A549 (cell line): ENCODE measurements around the gene ITM2C. TPM values are rescaled to one million over a fixed set of nuclear protein-coding genes. Genes with fewer than 3 reads are reported as not detected.

Experiments
- ATAC-seq, 2 experiments: fragments of 200-7000 bp in 1 of 2; fragments of >200 bp in 1 of 2; cut with Nextera tagmentation in 1 of 2; cut with Tn5 transposase in 1 of 2; 3 replicates each; pipeline versions ENCODE4 v1.8.0 to v1.9.1; 2018 to 2020; ENCODE audit warnings: mild to moderate bottlenecking in 1 of 2, moderate library complexity in 1 of 2
- CTCF ChIA-PET: fragments of 300-600 bp; sonication (Branson Sonifier 250); formaldehyde crosslinking; extraction: SDS; loops from one replicate; lab custom pipeline; 2021; ENCODE audit warnings: antibody characterized with exemption, inconsistent platforms; lab: Yijun Ruan, JAX
- POLR2A ChIA-PET: fragments of 350-600 bp; formaldehyde crosslinking; extraction: SDS; loops from one replicate; lab custom pipeline; 2021; ENCODE audit warnings: antibody characterized with exemption, inconsistent platforms; lab: Yijun Ruan, JAX
- DNase-seq, 2 experiments: peaks; one replicate each; pipeline versions ENCODE4 v3.0.0 to v3.0.0-alpha.2; 2011 to 2016; ENCODE audit warnings: low read depth in 1 of 2, low spot score in 1 of 2
- FAIRE-seq: peaks from 2 replicates; lab custom pipeline; 2011; peaks lifted over from hg19 to GRCh38; lab: Jason Lieb, UNC
- H3K27ac ChIP-seq, 2 experiments: fragments of >200 bp; sonication (Bioruptor Twin); formaldehyde crosslinking; 3 replicates each; pipeline ENCODE4 v1.5.1; 2016 to 2017
- H3K4me1 ChIP-seq: fragments of >200 bp; sonication (Bioruptor Twin); formaldehyde crosslinking; 3 replicates; pipeline ENCODE4 v1.6.1; 2016
- H3K4me2 ChIP-seq: fragments of >200 bp; sonication (Bioruptor Twin); formaldehyde crosslinking; 3 replicates; pipeline ENCODE4 v1.6.1; 2016
- H3K4me3 ChIP-seq: fragments of >200 bp; sonication (Bioruptor Twin); formaldehyde crosslinking; 3 replicates; pipeline ENCODE4 v1.5.1; 2016
- H3K9me3 ChIP-seq: fragments of >200 bp; sonication (Bioruptor Twin); formaldehyde crosslinking; 3 replicates; pipeline ENCODE4 v1.6.1; 2016
- ATOH8 ChIP-seq: fragments of 250-450 bp; sonication (Bioruptor Pico); IDR thresholded peaks from 2 replicates; pipeline ENCODE4 v1.5.0; 2020; ENCODE audit warnings: low read depth, mild to moderate bottlenecking, moderate library complexity
- CBX2 ChIP-seq: fragments of 200-600 bp; sonication (generic); IDR thresholded peaks from 2 replicates; pipeline ENCODE4 v1.6.1; 2016; ENCODE audit warnings: low read depth, mild to moderate bottlenecking, borderline replicate concordance
- CBX8 ChIP-seq: fragments of 200-600 bp; sonication (generic); IDR thresholded peaks from 2 replicates; pipeline ENCODE4 v1.6.1; 2016
- CHD2 ChIP-seq: fragments of 150-350 bp; IDR thresholded peaks from 2 replicates; pipeline ENCODE4 v1.6.1; 2014; ENCODE audit warnings: low read length; ENCODE audit not compliant: partially characterized antibody
- ESRRA ChIP-seq: fragments of 150-350 bp; IDR thresholded peaks from 2 replicates; pipeline ENCODE4 v1.6.1; 2014; ENCODE audit warnings: mild to moderate bottlenecking, low read length, borderline replicate concordance
- FOSB ChIP-seq: fragments of 250-450 bp; sonication (Bioruptor Pico); IDR thresholded peaks from 2 replicates; pipeline ENCODE4 v1.5.0; 2020; ENCODE audit warnings: mild to moderate bottlenecking, moderate library complexity
- FOXS1 ChIP-seq: fragments of 250-450 bp; sonication (Bioruptor Pico); IDR thresholded peaks from 2 replicates; pipeline ENCODE4 v1.5.0; 2020; ENCODE audit warnings: mild to moderate bottlenecking, moderate library complexity
- GATA3 ChIP-seq: IDR thresholded peaks from 2 replicates; pipeline ENCODE4 v1.6.1; 2012; ENCODE audit warnings: borderline replicate concordance
- HDAC2 ChIP-seq: fragments of 200-600 bp; sonication (generic); IDR thresholded peaks from 2 replicates; pipeline ENCODE4 v1.6.1; 2016
- JUN ChIP-seq, 2 experiments: fragments of >200 bp; sonication (Bioruptor Twin); formaldehyde crosslinking; IDR thresholded peaks; 2 replicates in 1 of 2; 3 replicates in 1 of 2; pipeline ENCODE4 v1.6.1; 2016 to 2017
- KDM1A ChIP-seq: fragments of 200-600 bp; sonication (generic); IDR thresholded peaks from 2 replicates; pipeline ENCODE4 v1.6.1; 2016; ENCODE audit warnings: low read depth, mild to moderate bottlenecking
- MAFK ChIP-seq: fragments of 450-650 bp; IDR thresholded peaks from 2 replicates; pipeline ENCODE4 v1.6.1; 2014; ENCODE audit not compliant: partially characterized antibody
- MAZ ChIP-seq: fragments of 150-350 bp; IDR thresholded peaks from 2 replicates; pipeline ENCODE4 v1.6.1; 2014; ENCODE audit warnings: antibody characterized with exemption, low read depth, low read length, borderline replicate concordance
- MYC ChIP-seq: IDR thresholded peaks from 2 replicates; pipeline ENCODE4 v1.6.1; 2012; ENCODE audit warnings: mild to moderate bottlenecking, inconsistent platforms, low read length, improper control_type of control experiment, borderline replicate concordance
- NFE2L2 ChIP-seq: fragments of 150-350 bp; conservative IDR thresholded peaks from 2 replicates; pipeline ENCODE4 v1.6.1; 2014; ENCODE audit warnings: low read length
- NR3C1 ChIP-seq: fragments of >200 bp; sonication (Bioruptor Twin); formaldehyde crosslinking; IDR thresholded peaks from 3 replicates; pipeline ENCODE4 v1.6.1; 2017
- RAD21 ChIP-seq, 2 experiments: fragments of >200 bp in 1 of 2; sonication (Bioruptor Twin) in 1 of 2; formaldehyde crosslinking in 1 of 2; IDR thresholded peaks in 1 of 2; conservative IDR thresholded peaks in 1 of 2; 2 replicates in 1 of 2; 3 replicates in 1 of 2; pipeline ENCODE4 v1.6.1; 2012 to 2018; ENCODE audit warnings: inconsistent platforms in 1 of 2
- SMC3 ChIP-seq: fragments of >200 bp; sonication (Bioruptor Twin); formaldehyde crosslinking; IDR thresholded peaks from 3 replicates; pipeline ENCODE4 v1.6.1; 2018; ENCODE audit warnings: inconsistent platforms
- SREBF2 ChIP-seq: fragments of 450-650 bp; IDR thresholded peaks from 2 replicates; pipeline ENCODE4 v1.6.1; 2014; ENCODE audit warnings: mild to moderate bottlenecking, moderate library complexity
- ZC3H11A ChIP-seq: fragments of 450-650 bp; IDR thresholded peaks from 2 replicates; pipeline ENCODE4 v1.6.1; 2014; ENCODE audit warnings: antibody characterized with exemption, mild to moderate bottlenecking
- WGBS: methylation state at CpG from one replicate; pipeline ENCODE4 v1.1.6; 2017; ENCODE audit errors: missing lambda C conversion rate; 5-methylcytosine and 5-hydroxymethylcytosine counted together
- polyA plus RNA-seq, 4 experiments: library from polyadenylated mRNA; depleted of rRNA in 3 of 4; stranded (reverse); fragments of >200 nt; fragmentation: RNase III in 1 of 4; extraction: RNeasy Plus Mini Kit Qiagen cat#74134 plus additional on column Dnase treatment in 1 of 4; gene quantifications; 2 replicates in 3 of 4; 3 replicates in 1 of 4; pipeline ENCODE4 v1.2.3, GENCODE V29; 2011 to 2017
- TF ChIP-seq, protein P1 (sequence below): fragments of >200 bp; sonication (Bioruptor Twin); formaldehyde crosslinking; IDR thresholded peaks from 3 replicates; pipeline ENCODE4 v1.5.1; 2016
- TF ChIP-seq, protein P2 (sequence below): IDR thresholded peaks from 2 replicates; pipeline ENCODE4 v1.6.1; 2012; ENCODE audit warnings: low read depth, borderline replicate concordance
- TF ChIP-seq, protein P3 (sequence below): fragments of 150-350 bp; IDR thresholded peaks from 2 replicates; pipeline ENCODE4 v1.6.1; 2014; ENCODE audit warnings: low read depth, mild to moderate bottlenecking, low read length

The ITM2C gene
- polyA plus RNA-seq, 2 of the 4 experiments (the other 2 are of a cell fraction): 84.0 to 88.1 TPM

GRCh38 chr2:230849633-230850357, 14.9 kb upstream of the ITM2C start:
- ChIA-PET CTCF (interaction anchor here (0.6 to 4.7 kb wide), 20 partner anchors 8 to 203 kb away, joined by 3 to 30 read pairs (median 4); partner anchors contain the start of gene ITM2C), POLR2A (no interaction called here)
- DNase-seq (peak; percentile 52 to 66), ATAC-seq (peak; percentile 65 to 85; a peak in 4 of 6 replicates), FAIRE-seq (no peak)
- peaks cover 5% of the 10 kb centered on the region; the same call in 1 of the 3 replicates for H3K9me3 ChIP-seq
- H3K27ac ChIP-seq: no peak overlapping the region
- H3K4me2 ChIP-seq: no peak overlapping the region
- H3K4me1 ChIP-seq: no peaks in the 10 kb centered on the region
- H3K4me3 ChIP-seq: no peak overlapping the region
- WGBS: 59% methylated on average over 36 of the region's 40 CpGs
- TF ChIP-seq RAD21 (conservative IDR thresholded peaks at IDR 0.05 in 1 of 2, IDR thresholded peaks at IDR 0.05 in 1 of 2): 0 out of 5 replicates have a peak, but pooled peaks of 1 of the 2 experiments have one; percentile 6
- TF ChIP-seq, protein P1, sequence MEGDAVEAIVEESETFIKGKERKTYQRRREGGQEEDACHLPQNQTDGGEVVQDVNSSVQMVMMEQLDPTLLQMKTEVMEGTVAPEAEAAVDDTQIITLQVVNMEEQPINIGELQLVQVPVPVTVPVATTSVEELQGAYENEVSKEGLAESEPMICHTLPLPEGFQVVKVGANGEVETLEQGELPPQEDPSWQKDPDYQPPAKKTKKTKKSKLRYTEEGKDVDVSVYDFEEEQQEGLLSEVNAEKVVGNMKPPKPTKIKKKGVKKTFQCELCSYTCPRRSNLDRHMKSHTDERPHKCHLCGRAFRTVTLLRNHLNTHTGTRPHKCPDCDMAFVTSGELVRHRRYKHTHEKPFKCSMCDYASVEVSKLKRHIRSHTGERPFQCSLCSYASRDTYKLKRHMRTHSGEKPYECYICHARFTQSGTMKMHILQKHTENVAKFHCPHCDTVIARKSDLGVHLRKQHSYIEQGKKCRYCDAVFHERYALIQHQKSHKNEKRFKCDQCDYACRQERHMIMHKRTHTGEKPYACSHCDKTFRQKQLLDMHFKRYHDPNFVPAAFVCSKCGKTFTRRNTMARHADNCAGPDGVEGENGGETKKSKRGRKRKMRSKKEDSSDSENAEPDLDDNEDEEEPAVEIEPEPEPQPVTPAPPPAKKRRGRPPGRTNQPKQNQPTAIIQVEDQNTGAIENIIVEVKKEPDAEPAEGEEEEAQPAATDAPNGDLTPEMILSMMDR: peak; percentile 79
- peak; percentile 43; the same call in 1 of the 3 replicates for TF ChIP-seq SMC3
- no peak for TF ChIP-seq NR3C1

DNA sequence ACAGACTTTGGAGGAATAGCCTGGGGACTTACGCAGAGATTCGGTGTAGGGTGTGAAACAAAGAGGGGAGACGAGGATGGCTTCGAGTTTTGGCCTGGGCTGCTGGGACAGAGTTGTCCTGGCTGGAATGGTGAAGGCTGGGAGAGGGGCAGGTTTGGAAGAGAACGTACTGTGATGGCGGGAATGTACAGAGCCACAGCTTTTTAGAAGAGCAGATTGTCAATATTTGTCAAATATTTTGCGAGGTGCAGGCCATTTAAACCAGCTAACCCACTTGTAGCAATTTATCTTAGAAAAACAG, 14.4 kb upstream of the ITM2C start:
- no peak overlapping the region for H3K27ac ChIP-seq
- CTCF ChIA-PET: interaction anchor here (0.9 to 4.7 kb wide), 7 partner anchors 9 to 137 kb away, joined by 3 to 17 read pairs (median 6); partner anchors contain the start of gene ITM2C
- FAIRE-seq: no peak
- peak; percentile 16 to 21; a peak in 4 of 6 replicates for ATAC-seq
- no peak overlapping the region for H3K4me3 ChIP-seq
- WGBS: 37% methylated on average over 7 of the region's 7 CpGs
- DNase-seq: no peak
- H3K9me3 ChIP-seq: peaks cover 5% of the 10 kb centered on the region; the same call in 1 of the 3 replicates
- H3K4me1 ChIP-seq: no peaks in the 10 kb centered on the region
- POLR2A ChIA-PET: no interaction called here
- TF ChIP-seq, protein P2, sequence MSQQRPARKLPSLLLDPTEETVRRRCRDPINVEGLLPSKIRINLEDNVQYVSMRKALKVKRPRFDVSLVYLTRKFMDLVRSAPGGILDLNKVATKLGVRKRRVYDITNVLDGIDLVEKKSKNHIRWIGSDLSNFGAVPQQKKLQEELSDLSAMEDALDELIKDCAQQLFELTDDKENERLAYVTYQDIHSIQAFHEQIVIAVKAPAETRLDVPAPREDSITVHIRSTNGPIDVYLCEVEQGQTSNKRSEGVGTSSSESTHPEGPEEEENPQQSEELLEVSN: no peak
- TF ChIP-seq JUN (IDR thresholded peaks at IDR 0.05) (no peak), NFE2L2 (no peak), CBX2 (no peak), HDAC2 (no peak), FOSB (no peak), ZC3H11A (no peak), MAZ (no peak), FOXS1 (CRISPR knock-in tag) (no peak), SREBF2 (no peak), KDM1A (no peak), SMC3 (no peak), MAFK (no peak), ATOH8 (CRISPR knock-in tag) (no peak), CHD2 (no peak), CBX8 (no peak), ESRRA (no peak), MYC (no peak), GATA3 (no peak)
- TF ChIP-seq, protein P3, sequence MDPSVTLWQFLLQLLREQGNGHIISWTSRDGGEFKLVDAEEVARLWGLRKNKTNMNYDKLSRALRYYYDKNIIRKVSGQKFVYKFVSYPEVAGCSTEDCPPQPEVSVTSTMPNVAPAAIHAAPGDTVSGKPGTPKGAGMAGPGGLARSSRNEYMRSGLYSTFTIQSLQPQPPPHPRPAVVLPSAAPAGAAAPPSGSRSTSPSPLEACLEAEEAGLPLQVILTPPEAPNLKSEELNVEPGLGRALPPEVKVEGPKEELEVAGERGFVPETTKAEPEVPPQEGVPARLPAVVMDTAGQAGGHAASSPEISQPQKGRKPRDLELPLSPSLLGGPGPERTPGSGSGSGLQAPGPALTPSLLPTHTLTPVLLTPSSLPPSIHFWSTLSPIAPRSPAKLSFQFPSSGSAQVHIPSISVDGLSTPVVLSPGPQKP: no peak
- no peak overlapping the region for H3K4me2 ChIP-seq
